Liver (tissue), 3 donors: Measurements from ENCODE around the gene SNX3.

Experiments used
- FOXA1 ChIP-seq: IDR thresholded peaks from 2 replicates; pipeline ENCODE4 v1.6.1; 2016; ENCODE audit warnings: antibody characterized with exemption
- HNF4A ChIP-seq, 2 donors: conservative IDR thresholded peaks; 2 replicates each; pipeline ENCODE4 v1.6.1; 2016; ENCODE audit warnings: antibody characterized with exemption in 2 of 2, mild to moderate bottlenecking in 2 of 2
- HNF4G ChIP-seq: IDR thresholded peaks from 2 replicates; pipeline ENCODE4 v1.6.1; 2016; ENCODE audit warnings: antibody characterized with exemption
- TF ChIP-seq, protein P1 (sequence below): fragments of 150-350 bp; IDR thresholded peaks from 2 replicates; pipeline ENCODE4 v1.5.1; 2017; ENCODE audit warnings: improper control_type of control experiment, low read depth, low read length; ENCODE audit not compliant: missing input control
- TF ChIP-seq, protein P2 (sequence below): IDR thresholded peaks from 2 replicates; pipeline ENCODE4 v1.6.1; 2016; ENCODE audit warnings: antibody characterized with exemption
- TF ChIP-seq, protein P3 (sequence below): IDR thresholded peaks from 2 replicates; pipeline ENCODE4 v1.6.1; 2016; ENCODE audit warnings: antibody characterized with exemption
- donor health status: healthy.
- donor health status: healthy.

DNA sequence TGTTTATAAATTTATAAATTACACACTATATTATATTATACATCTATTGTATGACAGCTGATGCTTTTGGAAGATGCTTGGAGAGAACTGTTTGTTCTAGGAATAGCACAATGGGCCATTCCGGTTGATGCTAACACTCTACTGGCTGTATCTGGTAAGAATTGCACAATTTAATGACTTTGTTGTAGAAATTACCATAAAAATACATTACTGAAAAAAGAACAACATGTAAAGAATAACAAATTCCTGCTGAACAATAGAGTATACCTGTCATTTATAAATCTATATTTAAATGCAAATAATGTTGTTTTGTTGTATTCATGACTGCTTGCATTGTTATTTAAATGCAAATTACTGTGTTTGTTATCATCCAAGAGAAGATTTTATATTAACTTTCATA is 80.6 kb downstream of the SNX3 start:
- TF ChIP-seq, protein P1, sequence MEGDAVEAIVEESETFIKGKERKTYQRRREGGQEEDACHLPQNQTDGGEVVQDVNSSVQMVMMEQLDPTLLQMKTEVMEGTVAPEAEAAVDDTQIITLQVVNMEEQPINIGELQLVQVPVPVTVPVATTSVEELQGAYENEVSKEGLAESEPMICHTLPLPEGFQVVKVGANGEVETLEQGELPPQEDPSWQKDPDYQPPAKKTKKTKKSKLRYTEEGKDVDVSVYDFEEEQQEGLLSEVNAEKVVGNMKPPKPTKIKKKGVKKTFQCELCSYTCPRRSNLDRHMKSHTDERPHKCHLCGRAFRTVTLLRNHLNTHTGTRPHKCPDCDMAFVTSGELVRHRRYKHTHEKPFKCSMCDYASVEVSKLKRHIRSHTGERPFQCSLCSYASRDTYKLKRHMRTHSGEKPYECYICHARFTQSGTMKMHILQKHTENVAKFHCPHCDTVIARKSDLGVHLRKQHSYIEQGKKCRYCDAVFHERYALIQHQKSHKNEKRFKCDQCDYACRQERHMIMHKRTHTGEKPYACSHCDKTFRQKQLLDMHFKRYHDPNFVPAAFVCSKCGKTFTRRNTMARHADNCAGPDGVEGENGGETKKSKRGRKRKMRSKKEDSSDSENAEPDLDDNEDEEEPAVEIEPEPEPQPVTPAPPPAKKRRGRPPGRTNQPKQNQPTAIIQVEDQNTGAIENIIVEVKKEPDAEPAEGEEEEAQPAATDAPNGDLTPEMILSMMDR, result no peak
- TF ChIP-seq HNF4A (conservative IDR thresholded peaks at IDR 0.05) (no peak), FOXA1 (no peak), HNF4G (no peak)
- TF ChIP-seq, protein P2, sequence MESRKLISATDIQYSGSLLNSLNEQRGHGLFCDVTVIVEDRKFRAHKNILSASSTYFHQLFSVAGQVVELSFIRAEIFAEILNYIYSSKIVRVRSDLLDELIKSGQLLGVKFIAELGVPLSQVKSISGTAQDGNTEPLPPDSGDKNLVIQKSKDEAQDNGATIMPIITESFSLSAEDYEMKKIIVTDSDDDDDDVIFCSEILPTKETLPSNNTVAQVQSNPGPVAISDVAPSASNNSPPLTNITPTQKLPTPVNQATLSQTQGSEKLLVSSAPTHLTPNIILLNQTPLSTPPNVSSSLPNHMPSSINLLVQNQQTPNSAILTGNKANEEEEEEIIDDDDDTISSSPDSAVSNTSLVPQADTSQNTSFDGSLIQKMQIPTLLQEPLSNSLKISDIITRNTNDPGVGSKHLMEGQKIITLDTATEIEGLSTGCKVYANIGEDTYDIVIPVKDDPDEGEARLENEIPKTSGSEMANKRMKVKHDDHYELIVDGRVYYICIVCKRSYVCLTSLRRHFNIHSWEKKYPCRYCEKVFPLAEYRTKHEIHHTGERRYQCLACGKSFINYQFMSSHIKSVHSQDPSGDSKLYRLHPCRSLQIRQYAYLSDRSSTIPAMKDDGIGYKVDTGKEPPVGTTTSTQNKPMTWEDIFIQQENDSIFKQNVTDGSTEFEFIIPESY, result no peak
- TF ChIP-seq, protein P3, sequence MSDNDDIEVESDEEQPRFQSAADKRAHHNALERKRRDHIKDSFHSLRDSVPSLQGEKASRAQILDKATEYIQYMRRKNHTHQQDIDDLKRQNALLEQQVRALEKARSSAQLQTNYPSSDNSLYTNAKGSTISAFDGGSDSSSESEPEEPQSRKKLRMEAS, result no peak
